Measurements from ENCODE around the gene RBPJ. TPM values are rescaled to one million over a fixed set of nuclear protein-coding genes. Genes with fewer than 3 reads are reported as not detected.

RBPJ gene
- total RNA-seq, 4 donors from 2014 or later, result 42.9 to 238 (median 75.2) TPM

- Histone ChIP-seq H3K4me3 (no peak overlapping the region), H3K27ac (no peak overlapping the region), H3K36me3 (no peaks in the 10 kb centered on the region), H3K9me3 (no peaks in the 10 kb centered on the region), H3K27me3 (no peaks in the 10 kb centered on the region), H3K4me1 (peaks cover 4 to 9% of the 10 kb centered on the region in 2 donors)
- TF ChIP-seq CTCF (IDR thresholded peaks at IDR 0.05), result no peak
- no peak for TF ChIP-seq POLR2A (IDR thresholded peaks at IDR 0.05)
- intact Hi-C loops (cut with DNase I; ENCODE audit: low total_unique reads), result no loop called here
- DNase-seq, result no peak
Measured at GRCh38 chr4:26346203-26346620, 25.4 kb downstream of the RBPJ start.

- TF ChIP-seq CTCF (IDR thresholded peaks at IDR 0.05) (no peak), POLR2A (IDR thresholded peaks at IDR 0.05) (no peak)
- H3K27ac ChIP-seq, result no peak overlapping the region
- intact Hi-C loops (cut with DNase I; ENCODE audit: low total_unique reads), result no loop called here
- H3K27me3 ChIP-seq, result no peaks in the 10 kb centered on the region
- no peak for DNase-seq
- peaks cover 0 to 4% of the 10 kb centered on the region in 2 donors for H3K4me1 ChIP-seq
- H3K9me3 ChIP-seq, result no peaks in the 10 kb centered on the region
- H3K36me3 ChIP-seq, result no peaks in the 10 kb centered on the region
- no peak overlapping the region for H3K4me3 ChIP-seq
Measured at GRCh38 chr4:26349496-26349895, 28.7 kb downstream of the RBPJ start.

GRCh38 chr4:26351685-26352084 is 30.9 kb downstream of the RBPJ start:
- no peaks in the 10 kb centered on the region for H3K9me3 ChIP-seq
- peaks cover 0 to 4% of the 10 kb centered on the region in 2 donors for H3K4me1 ChIP-seq
- TF ChIP-seq CTCF (IDR thresholded peaks at IDR 0.05) (no peak), POLR2A (IDR thresholded peaks at IDR 0.05) (no peak)
- H3K27ac ChIP-seq, result no peak overlapping the region
- H3K4me3 ChIP-seq, result no peak overlapping the region
- no peaks in the 10 kb centered on the region for H3K27me3 ChIP-seq
- intact Hi-C loops (cut with DNase I; ENCODE audit: low total_unique reads), result no loop called here
- no peak for DNase-seq
- H3K36me3 ChIP-seq, result no peaks in the 10 kb centered on the region

GRCh38 chr4:26354491-26354890 is 33.7 kb downstream of the RBPJ start:
- no peak overlapping the region for H3K27ac ChIP-seq
- H3K4me1 ChIP-seq, result no peaks in the 10 kb centered on the region
- no peak for DNase-seq
- H3K27me3 ChIP-seq, result no peaks in the 10 kb centered on the region
- H3K9me3 ChIP-seq, result no peaks in the 10 kb centered on the region
- TF ChIP-seq POLR2A (IDR thresholded peaks at IDR 0.05) (no peak), CTCF (IDR thresholded peaks at IDR 0.05) (no peak)
- intact Hi-C loops (cut with DNase I; ENCODE audit: low total_unique reads), result no loop called here
- H3K36me3 ChIP-seq, result no peaks in the 10 kb centered on the region
- H3K4me3 ChIP-seq, result no peak overlapping the region

GRCh38 chr4:26355392-26356052 is 34.7 kb downstream of the RBPJ start:
- Histone ChIP-seq H3K9me3 (no peaks in the 10 kb centered on the region), H3K27me3 (no peaks in the 10 kb centered on the region), H3K36me3 (no peaks in the 10 kb centered on the region), H3K27ac (no peak overlapping the region), H3K4me1 (no peaks in the 10 kb centered on the region), H3K4me3 (no peak overlapping the region)
- no peak for DNase-seq
- TF ChIP-seq POLR2A (IDR thresholded peaks at IDR 0.05) (no peak), CTCF (IDR thresholded peaks at IDR 0.05) (no peak)
- intact Hi-C loops (cut with DNase I; ENCODE audit: low total_unique reads), result no loop called here
